ENCODE data around the gene LARGE1. TPM values are rescaled to one million over a fixed set of nuclear protein-coding genes. Genes with fewer than 3 reads are reported as not detected.

Gene LARGE1
- total and polyA plus RNA-seq, 3 experiments from 2014 or later, result 0.07 to 0.27 (median 0.18) TPM

GRCh38 chr22:33354928-33355327 is 565.3 kb downstream of the LARGE1 start:
- no peaks in the 10 kb centered on the region for H3K4me1 Mint-ChIP-seq
- peaks cover 0 to 7% (median 2%) of the 10 kb centered on the region in 5 donors for H3K9me3 Mint-ChIP-seq
- no peak overlapping the region for H3K27ac Mint-ChIP-seq
- no peaks in the 10 kb centered on the region for H3K9me3 ChIP-seq (ENCODE audit: low read length)
- H3K27me3 ChIP-seq (ENCODE audit: insufficient read depth, low read length, poor library complexity, severe bottlenecking), result no peaks in the 10 kb centered on the region
- H3K4me1 ChIP-seq (ENCODE audit: insufficient read depth, low read length), result no peaks in the 10 kb centered on the region
- H3K36me3 Mint-ChIP-seq, result peaks cover 0 to 5% (median 0%) of the 10 kb centered on the region in 3 donors
- POLR2A ChIA-PET, result no interaction called here
- DNase-seq, result no peak
- no peak overlapping the region for H3K27ac ChIP-seq (ENCODE audit: low read depth, low read length)
- H3K27me3 Mint-ChIP-seq, result no peaks in the 10 kb centered on the region
- H3K4me3 ChIP-seq (ENCODE audit: low read length), result no peak overlapping the region
- no peak overlapping the region for H3K4me3 Mint-ChIP-seq
- no peaks in the 10 kb centered on the region for H3K36me3 ChIP-seq (ENCODE audit: insufficient read depth, low read length)
- CTCF ChIA-PET, result no interaction called here

GRCh38 chr22:33353502-33353901 is 566.8 kb downstream of the LARGE1 start:
- CTCF ChIA-PET, result no interaction called here
- no peak for DNase-seq
- no peaks in the 10 kb centered on the region for H3K4me1 Mint-ChIP-seq
- Histone ChIP-seq H3K9me3 (ENCODE audit: low read length) (no peaks in the 10 kb centered on the region), H3K27me3 (ENCODE audit: insufficient read depth, low read length, poor library complexity, severe bottlenecking) (no peaks in the 10 kb centered on the region), H3K4me1 (ENCODE audit: insufficient read depth, low read length) (no peaks in the 10 kb centered on the region), H3K27ac (ENCODE audit: low read depth, low read length) (no peak overlapping the region), H3K36me3 (ENCODE audit: insufficient read depth, low read length) (no peaks in the 10 kb centered on the region), H3K4me3 (ENCODE audit: low read length) (no peak overlapping the region)
- peaks cover 0 to 5% (median 0%) of the 10 kb centered on the region in 3 donors for H3K36me3 Mint-ChIP-seq
- POLR2A ChIA-PET, result no interaction called here
- H3K27ac Mint-ChIP-seq, result no peak overlapping the region
- no peaks in the 10 kb centered on the region for H3K27me3 Mint-ChIP-seq
- H3K9me3 Mint-ChIP-seq, result peaks cover 0 to 9% (median 2%) of the 10 kb centered on the region in 5 donors
- H3K4me3 Mint-ChIP-seq, result no peak overlapping the region

GRCh38 chr22:33352768-33353167 is 567.5 kb downstream of the LARGE1 start:
- H3K4me3 Mint-ChIP-seq, result no peak overlapping the region
- no peaks in the 10 kb centered on the region for H3K27me3 ChIP-seq (ENCODE audit: insufficient read depth, low read length, poor library complexity, severe bottlenecking)
- no peaks in the 10 kb centered on the region for H3K4me1 ChIP-seq (ENCODE audit: insufficient read depth, low read length)
- no peaks in the 10 kb centered on the region for H3K4me1 Mint-ChIP-seq
- H3K36me3 ChIP-seq (ENCODE audit: insufficient read depth, low read length), result no peaks in the 10 kb centered on the region
- no peak overlapping the region for H3K27ac Mint-ChIP-seq
- no peak overlapping the region for H3K27ac ChIP-seq (ENCODE audit: low read depth, low read length)
- ChIA-PET CTCF (no interaction called here), POLR2A (no interaction called here)
- H3K9me3 ChIP-seq (ENCODE audit: low read length), result no peaks in the 10 kb centered on the region
- DNase-seq, result no peak
- H3K9me3 Mint-ChIP-seq, result peaks cover 0 to 9% (median 3%) of the 10 kb centered on the region in 5 donors
- peaks cover 0 to 5% (median 0%) of the 10 kb centered on the region in 3 donors for H3K36me3 Mint-ChIP-seq
- H3K27me3 Mint-ChIP-seq, result no peaks in the 10 kb centered on the region
- H3K4me3 ChIP-seq (ENCODE audit: low read length), result no peak overlapping the region

GRCh38 chr22:33350961-33351360 is 569.3 kb downstream of the LARGE1 start:
- no peaks in the 10 kb centered on the region for H3K36me3 ChIP-seq (ENCODE audit: insufficient read depth, low read length)
- H3K4me1 ChIP-seq (ENCODE audit: insufficient read depth, low read length), result no peaks in the 10 kb centered on the region
- H3K9me3 Mint-ChIP-seq, result peaks cover 0 to 9% (median 4%) of the 10 kb centered on the region in 5 donors
- H3K4me3 Mint-ChIP-seq, result no peak overlapping the region
- H3K36me3 Mint-ChIP-seq, result no peaks in the 10 kb centered on the region
- H3K9me3 ChIP-seq (ENCODE audit: low read length), result no peaks in the 10 kb centered on the region
- no peaks in the 10 kb centered on the region for H3K27me3 ChIP-seq (ENCODE audit: insufficient read depth, low read length, poor library complexity, severe bottlenecking)
- no peak overlapping the region for H3K27ac ChIP-seq (ENCODE audit: low read depth, low read length)
- H3K27ac Mint-ChIP-seq, result no peak overlapping the region
- CTCF ChIA-PET, result no interaction called here
- POLR2A ChIA-PET, result no interaction called here
- H3K4me1 Mint-ChIP-seq, result no peaks in the 10 kb centered on the region
- H3K27me3 Mint-ChIP-seq, result no peaks in the 10 kb centered on the region
- DNase-seq, result no peak
- H3K4me3 ChIP-seq (ENCODE audit: low read length), result no peak overlapping the region

GRCh38 chr22:33350491-33350890 is 569.8 kb downstream of the LARGE1 start:
- CTCF ChIA-PET, result no interaction called here
- H3K27me3 ChIP-seq (ENCODE audit: insufficient read depth, low read length, poor library complexity, severe bottlenecking), result no peaks in the 10 kb centered on the region
- Mint-ChIP-seq H3K4me1 (no peaks in the 10 kb centered on the region), H3K27ac (no peak overlapping the region), H3K27me3 (no peaks in the 10 kb centered on the region), H3K4me3 (no peak overlapping the region), H3K36me3 (no peaks in the 10 kb centered on the region), H3K9me3 (peaks cover 0 to 8% (median 4%) of the 10 kb centered on the region in 5 donors)
- no peak overlapping the region for H3K27ac ChIP-seq (ENCODE audit: low read depth, low read length)
- DNase-seq, result no peak
- POLR2A ChIA-PET, result no interaction called here
- H3K4me3 ChIP-seq (ENCODE audit: low read length), result no peak overlapping the region
- H3K4me1 ChIP-seq (ENCODE audit: insufficient read depth, low read length), result no peaks in the 10 kb centered on the region
- H3K9me3 ChIP-seq (ENCODE audit: low read length), result no peaks in the 10 kb centered on the region
- H3K36me3 ChIP-seq (ENCODE audit: insufficient read depth, low read length), result no peaks in the 10 kb centered on the region

GRCh38 chr22:33347002-33347401 is 573.3 kb downstream of the LARGE1 start:
- Histone ChIP-seq H3K4me1 (ENCODE audit: insufficient read depth, low read length) (no peaks in the 10 kb centered on the region), H3K4me3 (ENCODE audit: low read length) (no peak overlapping the region), H3K27me3 (ENCODE audit: insufficient read depth, low read length, poor library complexity, severe bottlenecking) (no peaks in the 10 kb centered on the region), H3K36me3 (ENCODE audit: insufficient read depth, low read length) (no peaks in the 10 kb centered on the region), H3K9me3 (ENCODE audit: low read length) (no peaks in the 10 kb centered on the region), H3K27ac (ENCODE audit: low read depth, low read length) (no peak overlapping the region)
- no peaks in the 10 kb centered on the region for H3K36me3 Mint-ChIP-seq
- H3K27ac Mint-ChIP-seq, result no peak overlapping the region
- no peaks in the 10 kb centered on the region for H3K27me3 Mint-ChIP-seq
- ChIA-PET CTCF (no interaction called here), POLR2A (no interaction called here)
- no peak overlapping the region for H3K4me3 Mint-ChIP-seq
- H3K9me3 Mint-ChIP-seq, result peaks cover 0 to 8% (median 3%) of the 10 kb centered on the region in 5 donors
- H3K4me1 Mint-ChIP-seq, result no peaks in the 10 kb centered on the region
- no peak for DNase-seq

- CTCF ChIA-PET, result no interaction called here
- Histone ChIP-seq H3K27ac (ENCODE audit: low read depth, low read length) (no peak overlapping the region), H3K9me3 (ENCODE audit: low read length) (no peaks in the 10 kb centered on the region)
These were observed 578.7 kb downstream of the LARGE1 start for GRCh38 chr22:33341611-33342010.

GRCh38 chr22:33337524-33337923 is 582.8 kb downstream of the LARGE1 start:
- ChIA-PET CTCF (no interaction called here), POLR2A (no interaction called here)
- H3K27ac ChIP-seq (ENCODE audit: low read depth, low read length), result no peak overlapping the region
- no peaks in the 10 kb centered on the region for H3K9me3 ChIP-seq (ENCODE audit: low read length)
- DNase-seq, result no peak
- Mint-ChIP-seq H3K4me1 (no peaks in the 10 kb centered on the region), H3K27ac (no peak overlapping the region), H3K4me3 (no peak overlapping the region), H3K27me3 (peaks cover 0 to 6% of the 10 kb centered on the region in 2 donors), H3K36me3 (no peaks in the 10 kb centered on the region), H3K9me3 (peaks cover 0 to 14% (median 5%) of the 10 kb centered on the region in 5 donors)
- no peak overlapping the region for H3K4me3 ChIP-seq (ENCODE audit: low read length)
- no peaks in the 10 kb centered on the region for H3K27me3 ChIP-seq (ENCODE audit: insufficient read depth, low read length, poor library complexity, severe bottlenecking)
- no peaks in the 10 kb centered on the region for H3K4me1 ChIP-seq (ENCODE audit: insufficient read depth, low read length)
- H3K36me3 ChIP-seq (ENCODE audit: insufficient read depth, low read length), result no peaks in the 10 kb centered on the region

More at GRCh38 chr22:33341611-33342010, 578.7 kb downstream of the LARGE1 start:
- H3K27ac Mint-ChIP-seq, result no peak overlapping the region
- POLR2A ChIA-PET, result no interaction called here
- peaks cover 0 to 6% (median 4%) of the 10 kb centered on the region in 5 donors for H3K9me3 Mint-ChIP-seq
- Histone ChIP-seq H3K4me1 (ENCODE audit: insufficient read depth, low read length) (no peaks in the 10 kb centered on the region), H3K36me3 (ENCODE audit: insufficient read depth, low read length) (no peaks in the 10 kb centered on the region), H3K4me3 (ENCODE audit: low read length) (no peak overlapping the region), H3K27me3 (ENCODE audit: insufficient read depth, low read length, poor library complexity, severe bottlenecking) (no peaks in the 10 kb centered on the region)
- no peak for DNase-seq
- no peaks in the 10 kb centered on the region for H3K36me3 Mint-ChIP-seq
- H3K4me1 Mint-ChIP-seq, result no peaks in the 10 kb centered on the region
- no peaks in the 10 kb centered on the region for H3K27me3 Mint-ChIP-seq
- no peak overlapping the region for H3K4me3 Mint-ChIP-seq

All from CD8-positive, alpha-beta memory T cell (primary cell).